Keratinocyte (primary cell): ENCODE results near the gene CHERP.
A peak's percentile ranks its signal among the peaks of the same experiment; 100 is the strongest.

Experiments used
- EZH2 ChIP-seq: IDR thresholded peaks from one replicate; pipeline ENCODE4 v1.6.1; 2012; ENCODE audit warnings: inconsistent platforms, mild to moderate bottlenecking, low read length, moderate library complexity
- TF ChIP-seq, protein P1 (sequence below), 3 experiments: IDR thresholded peaks in 1 of 3; conservative IDR thresholded peaks in 1 of 3; optimal IDR thresholded peaks in 1 of 3; 2 replicates in 2 of 3; 3 replicates in 1 of 3; pipeline versions ENCODE3 to v1.5.1; 2011; ENCODE audit warnings: low read length in 3 of 3, mild to moderate bottlenecking in 3 of 3, moderate library complexity in 2 of 3, control low read depth in 1 of 3, inconsistent platforms in 1 of 3; ENCODE audit not compliant: insufficient read depth in 2 of 3; ENCODE audit errors: extremely low read depth in 1 of 3

DNA sequence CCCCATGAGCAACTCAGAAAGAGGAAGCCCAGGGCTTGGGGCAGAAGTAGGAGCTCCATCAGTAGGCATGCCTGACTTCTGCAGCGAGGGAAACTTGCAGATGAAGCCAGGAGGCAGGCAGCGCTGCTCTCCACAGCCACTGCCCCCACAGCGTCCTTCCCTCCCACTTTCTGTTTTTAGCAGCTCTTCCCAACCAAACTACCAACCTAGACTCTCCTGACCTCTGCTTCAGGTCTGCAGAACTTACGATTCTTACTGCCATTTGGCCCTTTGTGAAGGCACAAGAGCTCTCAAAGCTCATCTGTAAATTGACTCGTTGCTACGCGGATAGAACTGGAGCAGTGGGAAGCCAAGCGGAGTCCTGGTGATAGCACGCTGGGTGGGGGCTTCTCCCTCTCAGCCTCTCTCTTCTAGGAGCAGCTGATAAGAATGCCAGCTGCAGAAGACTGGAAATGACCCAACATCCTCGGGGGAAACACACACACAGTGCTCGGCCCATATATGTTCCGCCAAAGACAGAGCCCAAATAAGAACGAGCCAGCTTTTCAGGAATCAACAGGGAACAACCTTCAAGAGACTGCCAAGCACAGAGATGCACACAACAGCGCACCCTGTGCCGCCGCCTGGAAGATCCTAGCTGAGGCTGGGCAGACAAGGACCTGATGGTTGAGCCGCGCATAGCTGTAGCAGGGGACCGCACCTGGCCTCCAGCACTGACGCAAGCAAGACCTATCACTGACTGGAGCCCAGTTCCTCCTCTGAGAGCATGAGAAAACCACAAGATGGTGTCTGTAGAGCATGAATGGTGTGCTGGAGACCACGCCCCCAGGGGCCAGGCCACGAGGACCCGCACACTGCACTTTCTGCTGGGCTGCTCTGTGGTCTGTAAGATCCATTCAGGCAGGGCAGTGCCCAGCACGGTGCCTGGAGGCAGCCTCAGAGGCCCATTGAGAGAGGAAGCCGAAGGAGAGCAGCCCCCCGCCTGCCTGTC lies 45.9 kb upstream of the CHERP start:
- TF ChIP-seq, protein P1, sequence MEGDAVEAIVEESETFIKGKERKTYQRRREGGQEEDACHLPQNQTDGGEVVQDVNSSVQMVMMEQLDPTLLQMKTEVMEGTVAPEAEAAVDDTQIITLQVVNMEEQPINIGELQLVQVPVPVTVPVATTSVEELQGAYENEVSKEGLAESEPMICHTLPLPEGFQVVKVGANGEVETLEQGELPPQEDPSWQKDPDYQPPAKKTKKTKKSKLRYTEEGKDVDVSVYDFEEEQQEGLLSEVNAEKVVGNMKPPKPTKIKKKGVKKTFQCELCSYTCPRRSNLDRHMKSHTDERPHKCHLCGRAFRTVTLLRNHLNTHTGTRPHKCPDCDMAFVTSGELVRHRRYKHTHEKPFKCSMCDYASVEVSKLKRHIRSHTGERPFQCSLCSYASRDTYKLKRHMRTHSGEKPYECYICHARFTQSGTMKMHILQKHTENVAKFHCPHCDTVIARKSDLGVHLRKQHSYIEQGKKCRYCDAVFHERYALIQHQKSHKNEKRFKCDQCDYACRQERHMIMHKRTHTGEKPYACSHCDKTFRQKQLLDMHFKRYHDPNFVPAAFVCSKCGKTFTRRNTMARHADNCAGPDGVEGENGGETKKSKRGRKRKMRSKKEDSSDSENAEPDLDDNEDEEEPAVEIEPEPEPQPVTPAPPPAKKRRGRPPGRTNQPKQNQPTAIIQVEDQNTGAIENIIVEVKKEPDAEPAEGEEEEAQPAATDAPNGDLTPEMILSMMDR (optimal IDR thresholded peaks at IDR 0.05 in 1 of 3, IDR thresholded peaks at IDR 0.05 in 1 of 3, conservative IDR thresholded peaks at IDR 0.05 in 1 of 3; ENCODE audit: extremely low read depth in 1 of 3, insufficient read depth in 2 of 3, low read length in 3 of 3), result peak in 1 of 3 experiments; percentile 10
- TF ChIP-seq EZH2, result no peak
